MM.1S (cell line): ENCODE data around the gene TMEM86B.

Experiments used
- EZH2 ChIP-seq: fragments of 300-600 bp; sonication (generic); optimal IDR thresholded peaks from 2 replicates; pipeline ENCODE3; 2017; ENCODE audit warnings: low read depth, mild to moderate bottlenecking, antibody characterized with exemption, low read length, mixed read lengths
- EZH2phosphoT487 ChIP-seq: fragments of 300-600 bp; sonication (generic); IDR thresholded peaks from 2 replicates; pipeline ENCODE4 v1.6.1; 2018; ENCODE audit warnings: antibody characterized with exemption, low read length
- TF ChIP-seq, protein P1 (sequence below): fragments of 300-600 bp; sonication (generic); IDR thresholded peaks from 2 replicates; pipeline ENCODE4 v1.5.1; 2016; ENCODE audit warnings: antibody characterized with exemption, low read length, mixed read lengths

DNA sequence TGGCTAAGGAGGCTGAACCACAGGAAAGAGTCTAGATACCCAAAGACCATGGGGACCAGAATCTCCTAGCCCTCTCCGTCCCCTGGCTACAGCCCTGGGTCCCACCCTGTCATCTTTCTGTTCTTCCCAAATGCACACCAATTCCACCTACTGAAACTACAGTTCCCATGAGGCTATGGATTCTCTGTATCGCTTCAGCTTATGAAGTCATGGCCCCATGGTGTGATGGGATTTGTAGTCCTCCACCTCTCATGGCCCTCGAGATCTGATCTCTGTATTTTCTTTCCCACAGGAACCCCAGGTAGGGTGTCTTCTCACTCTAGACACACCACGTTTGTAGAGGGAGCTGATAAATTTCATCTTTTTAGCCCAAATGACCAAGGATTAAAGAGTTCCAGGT is 31.0 kb downstream of the TMEM86B start:
- no peak for TF ChIP-seq EZH2
- TF ChIP-seq, protein P1, sequence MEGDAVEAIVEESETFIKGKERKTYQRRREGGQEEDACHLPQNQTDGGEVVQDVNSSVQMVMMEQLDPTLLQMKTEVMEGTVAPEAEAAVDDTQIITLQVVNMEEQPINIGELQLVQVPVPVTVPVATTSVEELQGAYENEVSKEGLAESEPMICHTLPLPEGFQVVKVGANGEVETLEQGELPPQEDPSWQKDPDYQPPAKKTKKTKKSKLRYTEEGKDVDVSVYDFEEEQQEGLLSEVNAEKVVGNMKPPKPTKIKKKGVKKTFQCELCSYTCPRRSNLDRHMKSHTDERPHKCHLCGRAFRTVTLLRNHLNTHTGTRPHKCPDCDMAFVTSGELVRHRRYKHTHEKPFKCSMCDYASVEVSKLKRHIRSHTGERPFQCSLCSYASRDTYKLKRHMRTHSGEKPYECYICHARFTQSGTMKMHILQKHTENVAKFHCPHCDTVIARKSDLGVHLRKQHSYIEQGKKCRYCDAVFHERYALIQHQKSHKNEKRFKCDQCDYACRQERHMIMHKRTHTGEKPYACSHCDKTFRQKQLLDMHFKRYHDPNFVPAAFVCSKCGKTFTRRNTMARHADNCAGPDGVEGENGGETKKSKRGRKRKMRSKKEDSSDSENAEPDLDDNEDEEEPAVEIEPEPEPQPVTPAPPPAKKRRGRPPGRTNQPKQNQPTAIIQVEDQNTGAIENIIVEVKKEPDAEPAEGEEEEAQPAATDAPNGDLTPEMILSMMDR: no peak
- TF ChIP-seq EZH2phosphoT487: no peak
